Lower leg skin (tissue), 4 donors: ENCODE measurements around the gene FGF6. TPM values are rescaled to one million over a fixed set of nuclear protein-coding genes. Genes with fewer than 3 reads are reported as not detected.

ENCODE experiments used
- DNase-seq, 2 donors: peaks; one replicate each; pipeline ENCODE4 v3.0.0-alpha.2; 2019; ENCODE audit warnings: low spot score in 2 of 2
- H3K4me3 ChIP-seq: fragments of 200-600 bp; sonication (generic); 2 replicates; pipeline ENCODE4 v1.5.1; 2017; ENCODE audit warnings: mild to moderate bottlenecking, low read depth; ENCODE audit not compliant: poor library complexity, severe bottlenecking
- CTCF ChIP-seq, 3 donors: fragments of 450-650 bp; IDR thresholded peaks; one replicate each; pipeline ENCODE4 v1.5.1; 2016; ENCODE audit warnings: antibody characterized with exemption in 3 of 3, mild to moderate bottlenecking in 3 of 3, moderate library complexity in 2 of 3
- POLR2A ChIP-seq, 2 donors: fragments of 450-650 bp; IDR thresholded peaks; one replicate each; pipeline ENCODE4 v1.6.1; 2016 to 2017; ENCODE audit warnings: antibody characterized with exemption in 2 of 2, mild to moderate bottlenecking in 1 of 2, moderate library complexity in 1 of 2
- WGBS, 2 donors: methylation state at CpG; one replicate each; pipeline ENCODE4 v1.1.5; 2018; 5-methylcytosine and 5-hydroxymethylcytosine counted together
- intact Hi-C: fragments of 100-400 bp; cut with DNase I; formaldehyde crosslinking; loops from one replicate; pipeline ENCODE4 v1.15.0; 2023; ENCODE audit warnings: low total_unique reads
- total RNA-seq, 4 donors: library from RNA; depleted of rRNA; stranded (reverse); fragments of >200 nt; gene quantifications; one replicate each; pipeline ENCODE4 v1.1.0, GENCODE V29; 2016

FGF6 gene
- total RNA-seq, 4 donors from 2014 or later = not detected

DNA sequence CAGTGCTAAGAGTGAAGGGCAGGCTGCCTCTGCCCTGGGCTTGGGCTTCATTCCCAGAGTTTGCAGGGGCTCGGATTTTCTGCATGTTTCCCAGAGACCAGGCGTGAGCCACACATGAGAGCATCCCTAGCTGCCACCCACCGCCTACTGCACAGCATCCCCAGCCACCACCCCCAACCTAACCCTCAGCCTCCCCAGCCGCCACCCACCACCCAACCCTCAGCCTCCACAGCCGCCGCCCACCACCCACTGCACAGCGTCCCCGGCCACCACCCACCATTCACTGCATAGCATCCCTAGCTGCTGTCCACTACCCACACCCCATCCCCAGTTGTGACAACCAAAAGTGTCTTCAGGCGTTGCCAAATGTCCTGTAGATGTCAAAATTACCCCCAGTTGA is 22.6 kb downstream of the FGF6 start:
- 89 to 92% methylated on average over 9 of the region's 9 CpGs for WGBS, 2 donors
- peak in 1 of 2 donors; percentile 68 for DNase-seq
- no peak for TF ChIP-seq CTCF (IDR thresholded peaks at IDR 0.05)
- no peak for TF ChIP-seq POLR2A (IDR thresholded peaks at IDR 0.05)

GRCh38 chr12:4421590-4422031 is 24.0 kb downstream of the FGF6 start:
- TF ChIP-seq CTCF (IDR thresholded peaks at IDR 0.05) (no peak), POLR2A (IDR thresholded peaks at IDR 0.05) (no peak)
- H3K4me3 ChIP-seq = no peak overlapping the region
- peak in 1 of 2 donors; percentile 31 for DNase-seq
- 34 to 38% methylated on average over 4 of the region's 4 CpGs for WGBS, 2 donors
- intact Hi-C loops = no loop called here

More for the DNA sequence above, 22.6 kb downstream of the FGF6 start:
- no peak overlapping the region for H3K4me3 ChIP-seq
- intact Hi-C loops = no loop called here

- 72 to 75% methylated on average over 5 of the region's 5 CpGs for WGBS, 2 donors
- no peak for TF ChIP-seq CTCF (IDR thresholded peaks at IDR 0.05)
- no peak for TF ChIP-seq POLR2A (IDR thresholded peaks at IDR 0.05)
- no peak for DNase-seq
- H3K4me3 ChIP-seq = no peak overlapping the region
- intact Hi-C loops = no loop called here
Measured at GRCh38 chr12:4420138-4420670, 25.4 kb downstream of the FGF6 start.

DNA sequence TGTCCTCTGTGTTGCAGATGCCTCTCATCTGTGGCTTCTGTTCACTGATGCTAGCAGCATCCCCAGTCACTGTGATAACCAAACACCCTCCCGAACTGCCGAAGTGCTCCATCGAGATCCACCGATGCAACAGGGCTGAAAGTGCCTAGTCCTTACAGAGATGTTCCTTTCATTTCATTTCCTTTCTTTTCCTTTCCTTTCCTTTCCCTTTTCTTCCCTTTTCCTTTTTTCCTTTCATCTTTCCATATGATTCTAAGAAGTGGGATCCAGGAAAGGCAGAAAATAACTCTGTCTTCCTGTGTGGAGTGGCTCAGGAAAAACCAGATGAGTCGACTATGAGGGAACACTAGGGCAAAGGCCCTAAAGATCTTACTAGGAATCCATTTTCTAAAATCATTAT is 26.7 kb downstream of the FGF6 start:
- peak in 1 of 2 donors; percentile 32 for DNase-seq
- TF ChIP-seq CTCF (IDR thresholded peaks at IDR 0.05) = no peak
- no peak for TF ChIP-seq POLR2A (IDR thresholded peaks at IDR 0.05)
- intact Hi-C loops = no loop called here
- 80 to 89% methylated on average over 5 of the region's 5 CpGs for WGBS, 2 donors
- no peak overlapping the region for H3K4me3 ChIP-seq

DNA sequence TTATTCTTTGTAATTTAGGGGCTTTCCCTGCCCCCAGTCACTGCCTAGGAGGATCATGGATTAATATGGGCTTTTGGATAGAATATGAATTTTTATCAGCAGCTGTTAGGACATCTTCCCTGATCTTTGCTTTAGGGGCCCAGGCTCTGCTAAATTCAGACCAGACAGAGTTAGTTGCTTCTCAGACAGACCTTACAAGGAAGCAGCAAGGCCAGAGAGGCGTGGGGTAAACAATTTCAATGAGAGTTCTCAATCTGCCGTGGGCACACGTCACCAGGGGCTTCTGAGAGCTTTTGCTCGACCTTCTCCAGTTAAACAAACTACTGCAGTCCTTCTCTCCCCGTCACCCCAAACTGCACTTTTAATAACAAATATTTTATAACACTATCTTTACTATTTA is 27.7 kb downstream of the FGF6 start:
- WGBS, 2 donors = 63 to 67% methylated on average over 5 of the region's 5 CpGs
- intact Hi-C loops = no loop called here
- TF ChIP-seq POLR2A (IDR thresholded peaks at IDR 0.05) (no peak), CTCF (IDR thresholded peaks at IDR 0.05) (no peak)
- DNase-seq = no peak
- no peak overlapping the region for H3K4me3 ChIP-seq

DNA sequence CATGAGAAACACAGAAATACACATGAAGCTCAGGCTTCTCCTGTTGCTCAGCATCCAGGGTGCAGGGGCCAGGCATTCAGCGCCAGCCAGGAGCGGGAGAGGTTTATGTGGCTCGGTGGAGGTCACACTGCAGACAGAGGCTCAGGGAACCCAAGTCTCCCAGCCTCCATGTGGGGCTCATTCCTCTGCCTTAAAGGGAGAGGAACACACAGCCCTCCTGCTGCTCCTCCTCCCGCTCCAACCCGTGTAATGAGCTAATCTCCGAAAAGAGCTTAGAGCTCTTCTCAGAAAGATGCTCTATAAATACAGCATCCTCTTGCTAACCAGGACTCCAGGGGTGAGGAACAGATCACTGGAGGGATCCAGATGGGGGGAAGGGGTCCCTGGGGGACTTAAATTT is 28.2 kb downstream of the FGF6 start:
- WGBS, 2 donors = 55 to 57% methylated on average over 6 of the region's 6 CpGs
- no peak overlapping the region for H3K4me3 ChIP-seq
- TF ChIP-seq POLR2A (IDR thresholded peaks at IDR 0.05) = no peak
- no peak for TF ChIP-seq CTCF (IDR thresholded peaks at IDR 0.05)
- DNase-seq = no peak
- intact Hi-C loops = no loop called here
